Tibial nerve (tissue), 4 donors: ENCODE measurements around the gene PRPSAP1.

Experiments
- CTCF ChIP-seq, 5 experiments: fragments of 200-600 bp in 3 of 5; fragments of 450-650 bp in 2 of 5; sonication (generic) in 3 of 5; IDR thresholded peaks; one replicate each; pipeline ENCODE4 v1.5.1; 2016 to 2019; ENCODE audit warnings: antibody characterized with exemption in 5 of 5, mild to moderate bottlenecking in 3 of 5, moderate library complexity in 2 of 5
- EP300 ChIP-seq, 2 donors: sonication (generic); formaldehyde crosslinking; IDR thresholded peaks; one replicate each; pipeline ENCODE4 v1.6.1; 2017; ENCODE audit warnings: antibody characterized with exemption in 2 of 2, mild to moderate bottlenecking in 1 of 2
- POLR2A ChIP-seq, 2 donors: fragments of 450-650 bp; IDR thresholded peaks; one replicate each; pipeline ENCODE4 v1.6.1; 2017; ENCODE audit warnings: antibody characterized with exemption in 2 of 2, mild to moderate bottlenecking in 2 of 2, moderate library complexity in 2 of 2

DNA sequence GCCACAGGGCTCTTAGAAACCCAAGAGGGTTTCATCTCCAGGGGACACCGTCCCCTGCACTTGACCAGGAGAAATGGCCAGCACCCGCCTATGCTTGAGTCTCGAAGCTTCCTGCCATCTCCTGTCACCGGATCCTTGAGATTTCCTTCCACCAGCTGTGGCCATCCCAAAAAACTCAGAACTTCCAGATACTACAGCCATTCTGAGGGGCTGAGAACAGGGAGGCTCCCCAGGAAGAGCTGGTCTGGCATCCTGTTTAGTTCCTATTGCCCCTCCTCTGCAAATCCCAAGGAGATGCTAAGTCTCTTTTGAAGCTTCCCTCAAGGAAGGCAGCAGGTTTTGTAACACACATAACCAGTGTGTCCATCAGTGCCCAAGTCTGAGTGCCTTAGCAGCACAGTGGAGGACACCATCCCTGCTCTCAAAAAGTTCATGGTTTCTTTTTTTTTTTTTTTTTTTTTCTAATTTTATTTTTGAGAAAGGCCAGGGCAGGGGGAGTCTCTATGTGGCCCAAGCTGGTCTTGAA lies 86.6 kb downstream of the PRPSAP1 start:
- no peak for TF ChIP-seq CTCF (IDR thresholded peaks at IDR 0.05)
- TF ChIP-seq EP300 (IDR thresholded peaks at IDR 0.05), result no peak
- TF ChIP-seq POLR2A (IDR thresholded peaks at IDR 0.05), result no peak
